PFSK-1 (cell line): Measurements from ENCODE around the gene GATD1.

Source experiments
- FOXP2 ChIP-seq: optimal IDR thresholded peaks from 2 replicates; pipeline ENCODE3; 2011; ENCODE audit warnings: borderline replicate concordance, control low read depth, inconsistent platforms; ENCODE audit not compliant: insufficient read depth; ENCODE audit errors: extremely low read length, extremely low read depth
- POLR2AphosphoS5 ChIP-seq: IDR thresholded peaks from 2 replicates; pipeline ENCODE4 v1.6.1; 2012; ENCODE audit warnings: low read depth, mild to moderate bottlenecking, control low read depth, low read length, moderate library complexity
- REST ChIP-seq, 2 experiments: IDR thresholded peaks; 2 replicates each; pipeline versions ENCODE4 v1.6.1 to v1.8.0; 2011 to 2012; ENCODE audit warnings: low read depth in 2 of 2, low read length in 2 of 2, control low read depth in 1 of 2, inconsistent platforms in 1 of 2, mild to moderate bottlenecking in 1 of 2, moderate library complexity in 1 of 2; ENCODE audit not compliant: insufficient read depth in 1 of 2
- SIN3A ChIP-seq: IDR thresholded peaks from 2 replicates; pipeline ENCODE4 v1.6.1; 2012; ENCODE audit warnings: mild to moderate bottlenecking, low read length, moderate library complexity, borderline replicate concordance; ENCODE audit not compliant: insufficient read depth
- TAF1 ChIP-seq: IDR thresholded peaks from 2 replicates; pipeline ENCODE4 v1.6.1; 2012; ENCODE audit warnings: low read length, control low read depth, borderline replicate concordance; ENCODE audit not compliant: insufficient read depth

The GATD1 gene

GRCh38 chr11:776263-776560 lies 1.1 kb downstream of the GATD1 start:
- TF ChIP-seq FOXP2 (no peak), POLR2AphosphoS5 (no peak), TAF1 (no peak), SIN3A (no peak), REST (IDR thresholded peaks at IDR 0.05; ENCODE audit: insufficient read depth in 1 of 2, low read depth in 2 of 2, low read length in 2 of 2) (no peak)

GRCh38 chr11:774873-775592 lies 2.3 kb downstream of the GATD1 start:
- no peak for TF ChIP-seq REST (IDR thresholded peaks at IDR 0.05; ENCODE audit: insufficient read depth in 1 of 2, low read depth in 2 of 2, low read length in 2 of 2)
- 0 out of 2 replicates have a peak, but pooled peaks have one; percentile 25 for TF ChIP-seq POLR2AphosphoS5

GRCh38 chr11:773830-774229 lies 3.5 kb downstream of the GATD1 start:
- TF ChIP-seq TAF1, result no peak
- no peak; the same call in 1 of the 2 replicates for TF ChIP-seq POLR2AphosphoS5
- TF ChIP-seq FOXP2, result no peak
- TF ChIP-seq REST (IDR thresholded peaks at IDR 0.05; ENCODE audit: insufficient read depth in 1 of 2, low read depth in 2 of 2, low read length in 2 of 2), result no peak
- TF ChIP-seq SIN3A, result no peak

GRCh38 chr11:773425-773824 lies 3.9 kb downstream of the GATD1 start:
- no peak for TF ChIP-seq FOXP2
- no peak for TF ChIP-seq TAF1
- no peak for TF ChIP-seq SIN3A
- no peak for TF ChIP-seq REST (IDR thresholded peaks at IDR 0.05; ENCODE audit: insufficient read depth in 1 of 2, low read depth in 2 of 2, low read length in 2 of 2)
- no peak for TF ChIP-seq POLR2AphosphoS5
